Measurements from ENCODE around the gene B3GNT5.

DNA sequence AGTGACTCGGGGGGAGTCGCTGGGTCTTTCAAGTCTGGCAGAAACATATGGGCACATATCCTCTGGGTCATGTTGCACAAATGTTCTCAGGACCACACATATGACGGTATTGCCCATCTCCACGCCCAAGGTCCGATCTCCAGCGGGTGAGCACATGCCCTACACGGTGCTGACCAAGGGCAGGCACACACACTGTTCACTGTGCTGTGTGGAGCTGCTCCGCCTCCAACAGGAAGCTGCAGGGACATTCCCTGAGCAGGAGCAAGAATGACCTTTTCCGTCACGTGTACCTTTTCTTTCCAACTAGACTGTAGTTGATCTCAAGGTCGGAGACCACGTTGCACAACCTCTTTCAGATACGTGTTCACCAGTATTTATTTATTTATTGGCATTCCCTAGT, 41.7 kb upstream of the B3GNT5 start:
- TF ChIP-seq, protein P1, sequence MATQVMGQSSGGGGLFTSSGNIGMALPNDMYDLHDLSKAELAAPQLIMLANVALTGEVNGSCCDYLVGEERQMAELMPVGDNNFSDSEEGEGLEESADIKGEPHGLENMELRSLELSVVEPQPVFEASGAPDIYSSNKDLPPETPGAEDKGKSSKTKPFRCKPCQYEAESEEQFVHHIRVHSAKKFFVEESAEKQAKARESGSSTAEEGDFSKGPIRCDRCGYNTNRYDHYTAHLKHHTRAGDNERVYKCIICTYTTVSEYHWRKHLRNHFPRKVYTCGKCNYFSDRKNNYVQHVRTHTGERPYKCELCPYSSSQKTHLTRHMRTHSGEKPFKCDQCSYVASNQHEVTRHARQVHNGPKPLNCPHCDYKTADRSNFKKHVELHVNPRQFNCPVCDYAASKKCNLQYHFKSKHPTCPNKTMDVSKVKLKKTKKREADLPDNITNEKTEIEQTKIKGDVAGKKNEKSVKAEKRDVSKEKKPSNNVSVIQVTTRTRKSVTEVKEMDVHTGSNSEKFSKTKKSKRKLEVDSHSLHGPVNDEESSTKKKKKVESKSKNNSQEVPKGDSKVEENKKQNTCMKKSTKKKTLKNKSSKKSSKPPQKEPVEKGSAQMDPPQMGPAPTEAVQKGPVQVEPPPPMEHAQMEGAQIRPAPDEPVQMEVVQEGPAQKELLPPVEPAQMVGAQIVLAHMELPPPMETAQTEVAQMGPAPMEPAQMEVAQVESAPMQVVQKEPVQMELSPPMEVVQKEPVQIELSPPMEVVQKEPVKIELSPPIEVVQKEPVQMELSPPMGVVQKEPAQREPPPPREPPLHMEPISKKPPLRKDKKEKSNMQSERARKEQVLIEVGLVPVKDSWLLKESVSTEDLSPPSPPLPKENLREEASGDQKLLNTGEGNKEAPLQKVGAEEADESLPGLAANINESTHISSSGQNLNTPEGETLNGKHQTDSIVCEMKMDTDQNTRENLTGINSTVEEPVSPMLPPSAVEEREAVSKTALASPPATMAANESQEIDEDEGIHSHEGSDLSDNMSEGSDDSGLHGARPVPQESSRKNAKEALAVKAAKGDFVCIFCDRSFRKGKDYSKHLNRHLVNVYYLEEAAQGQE (IDR thresholded peaks at IDR 0.05; ENCODE audit: insufficient replicate concordance, low read depth), result no peak
- TF ChIP-seq, protein P2, sequence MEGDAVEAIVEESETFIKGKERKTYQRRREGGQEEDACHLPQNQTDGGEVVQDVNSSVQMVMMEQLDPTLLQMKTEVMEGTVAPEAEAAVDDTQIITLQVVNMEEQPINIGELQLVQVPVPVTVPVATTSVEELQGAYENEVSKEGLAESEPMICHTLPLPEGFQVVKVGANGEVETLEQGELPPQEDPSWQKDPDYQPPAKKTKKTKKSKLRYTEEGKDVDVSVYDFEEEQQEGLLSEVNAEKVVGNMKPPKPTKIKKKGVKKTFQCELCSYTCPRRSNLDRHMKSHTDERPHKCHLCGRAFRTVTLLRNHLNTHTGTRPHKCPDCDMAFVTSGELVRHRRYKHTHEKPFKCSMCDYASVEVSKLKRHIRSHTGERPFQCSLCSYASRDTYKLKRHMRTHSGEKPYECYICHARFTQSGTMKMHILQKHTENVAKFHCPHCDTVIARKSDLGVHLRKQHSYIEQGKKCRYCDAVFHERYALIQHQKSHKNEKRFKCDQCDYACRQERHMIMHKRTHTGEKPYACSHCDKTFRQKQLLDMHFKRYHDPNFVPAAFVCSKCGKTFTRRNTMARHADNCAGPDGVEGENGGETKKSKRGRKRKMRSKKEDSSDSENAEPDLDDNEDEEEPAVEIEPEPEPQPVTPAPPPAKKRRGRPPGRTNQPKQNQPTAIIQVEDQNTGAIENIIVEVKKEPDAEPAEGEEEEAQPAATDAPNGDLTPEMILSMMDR (IDR thresholded peaks at IDR 0.05; ENCODE audit: insufficient read depth, low read length), result no peak

All from HL-60 (cell line).